ENCODE results near the gene LIMD2. TPM values are rescaled to one million over a fixed set of nuclear protein-coding genes. Genes with fewer than 3 reads are reported as not detected.
A peak's percentile ranks its signal among the peaks of the same experiment; 100 is the strongest.

LIMD2 gene
- total and polyA plus RNA-seq, 4 donors, result 26.4 to 69.5 (median 30.5) TPM

GRCh38 chr17:63696381-63696961, 3.5 kb downstream of the LIMD2 start:
- TF ChIP-seq, protein P1, sequence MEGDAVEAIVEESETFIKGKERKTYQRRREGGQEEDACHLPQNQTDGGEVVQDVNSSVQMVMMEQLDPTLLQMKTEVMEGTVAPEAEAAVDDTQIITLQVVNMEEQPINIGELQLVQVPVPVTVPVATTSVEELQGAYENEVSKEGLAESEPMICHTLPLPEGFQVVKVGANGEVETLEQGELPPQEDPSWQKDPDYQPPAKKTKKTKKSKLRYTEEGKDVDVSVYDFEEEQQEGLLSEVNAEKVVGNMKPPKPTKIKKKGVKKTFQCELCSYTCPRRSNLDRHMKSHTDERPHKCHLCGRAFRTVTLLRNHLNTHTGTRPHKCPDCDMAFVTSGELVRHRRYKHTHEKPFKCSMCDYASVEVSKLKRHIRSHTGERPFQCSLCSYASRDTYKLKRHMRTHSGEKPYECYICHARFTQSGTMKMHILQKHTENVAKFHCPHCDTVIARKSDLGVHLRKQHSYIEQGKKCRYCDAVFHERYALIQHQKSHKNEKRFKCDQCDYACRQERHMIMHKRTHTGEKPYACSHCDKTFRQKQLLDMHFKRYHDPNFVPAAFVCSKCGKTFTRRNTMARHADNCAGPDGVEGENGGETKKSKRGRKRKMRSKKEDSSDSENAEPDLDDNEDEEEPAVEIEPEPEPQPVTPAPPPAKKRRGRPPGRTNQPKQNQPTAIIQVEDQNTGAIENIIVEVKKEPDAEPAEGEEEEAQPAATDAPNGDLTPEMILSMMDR (IDR thresholded peaks at IDR 0.05; ENCODE audit: control extremely low read depth, extremely low read depth), result no peak
- 46 to 49% methylated on average over 9 of the region's 9 CpGs for WGBS, 2 donors
- Histone ChIP-seq H3K36me3 (ENCODE audit: control insufficient read depth in 4 of 4, insufficient read depth in 4 of 4, low read length in 4 of 4) (peaks cover 0 to 27% (median 13%) of the 10 kb centered on the region in 4 donors), H3K4me3 (no peak overlapping the region), H3K4me1 (ENCODE audit: control insufficient read depth in 5 of 5, insufficient read depth in 5 of 5, low read length in 5 of 5) (peaks cover 0 to 30% (median 8%) of the 10 kb centered on the region in 5 donors), H3K27me3 (ENCODE audit: control insufficient read depth in 3 of 3, insufficient read depth in 3 of 3, low read length in 2 of 3) (no peaks in the 10 kb centered on the region), H3K9ac (ENCODE audit: insufficient read depth in 1 of 2, low read length in 2 of 2) (no peak overlapping the region), H3K9me3 (ENCODE audit: control insufficient read depth in 4 of 4, insufficient read depth in 3 of 4, low read length in 3 of 4) (no peaks in the 10 kb centered on the region), H3K27ac (ENCODE audit: low read depth in 1 of 2, low read length in 1 of 2) (peak overlapping the region in 1 of 2 donors; percentile 12)
- ATAC-seq (ENCODE audit: insufficient read depth, low FRiP score), result no peak
- no peak for DNase-seq

DNA sequence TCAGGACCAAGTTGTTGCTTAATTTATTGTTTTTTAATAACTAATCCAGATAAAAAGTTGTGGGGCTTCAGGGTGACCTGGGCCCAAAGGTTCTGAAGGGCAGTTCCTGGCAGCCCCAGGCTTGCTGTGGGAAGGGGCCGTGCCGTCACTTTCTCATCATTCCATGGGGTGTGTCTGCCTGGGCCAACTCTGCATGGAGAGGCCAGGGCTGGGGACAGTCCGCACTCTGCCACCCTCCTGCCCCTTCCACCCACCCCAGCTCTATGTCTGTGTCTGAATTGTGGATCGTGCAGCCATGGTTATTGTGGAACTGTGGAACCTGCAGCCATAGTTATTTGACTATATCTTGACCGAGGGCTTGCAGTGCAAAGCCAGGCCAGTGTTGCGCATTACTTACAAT, 4.0 kb downstream of the LIMD2 start:
- no peak for DNase-seq
- H3K27me3 ChIP-seq (ENCODE audit: control insufficient read depth in 3 of 3, insufficient read depth in 3 of 3, low read length in 2 of 3), result no peaks in the 10 kb centered on the region
- 85 to 88% methylated on average over 6 of the region's 6 CpGs for WGBS, 2 donors
- H3K9ac ChIP-seq (ENCODE audit: insufficient read depth in 1 of 2, low read length in 2 of 2), result no peak overlapping the region
- no peak overlapping the region for H3K4me3 ChIP-seq
- TF ChIP-seq, protein P1 (IDR thresholded peaks at IDR 0.05; ENCODE audit: control extremely low read depth, extremely low read depth), result no peak
- no peaks in the 10 kb centered on the region for H3K9me3 ChIP-seq (ENCODE audit: control insufficient read depth in 4 of 4, insufficient read depth in 3 of 4, low read length in 3 of 4)
- no peak for ATAC-seq (ENCODE audit: insufficient read depth, low FRiP score)
- H3K27ac ChIP-seq (ENCODE audit: low read depth in 1 of 2, low read length in 1 of 2), result peak overlapping the region in 1 of 2 donors; percentile 6
- H3K4me1 ChIP-seq (ENCODE audit: control insufficient read depth in 5 of 5, insufficient read depth in 5 of 5, low read length in 5 of 5), result peaks cover 0 to 24% (median 2%) of the 10 kb centered on the region in 5 donors
- peaks cover 0 to 33% (median 15%) of the 10 kb centered on the region in 4 donors for H3K36me3 ChIP-seq (ENCODE audit: control insufficient read depth in 4 of 4, insufficient read depth in 4 of 4, low read length in 4 of 4)

DNA sequence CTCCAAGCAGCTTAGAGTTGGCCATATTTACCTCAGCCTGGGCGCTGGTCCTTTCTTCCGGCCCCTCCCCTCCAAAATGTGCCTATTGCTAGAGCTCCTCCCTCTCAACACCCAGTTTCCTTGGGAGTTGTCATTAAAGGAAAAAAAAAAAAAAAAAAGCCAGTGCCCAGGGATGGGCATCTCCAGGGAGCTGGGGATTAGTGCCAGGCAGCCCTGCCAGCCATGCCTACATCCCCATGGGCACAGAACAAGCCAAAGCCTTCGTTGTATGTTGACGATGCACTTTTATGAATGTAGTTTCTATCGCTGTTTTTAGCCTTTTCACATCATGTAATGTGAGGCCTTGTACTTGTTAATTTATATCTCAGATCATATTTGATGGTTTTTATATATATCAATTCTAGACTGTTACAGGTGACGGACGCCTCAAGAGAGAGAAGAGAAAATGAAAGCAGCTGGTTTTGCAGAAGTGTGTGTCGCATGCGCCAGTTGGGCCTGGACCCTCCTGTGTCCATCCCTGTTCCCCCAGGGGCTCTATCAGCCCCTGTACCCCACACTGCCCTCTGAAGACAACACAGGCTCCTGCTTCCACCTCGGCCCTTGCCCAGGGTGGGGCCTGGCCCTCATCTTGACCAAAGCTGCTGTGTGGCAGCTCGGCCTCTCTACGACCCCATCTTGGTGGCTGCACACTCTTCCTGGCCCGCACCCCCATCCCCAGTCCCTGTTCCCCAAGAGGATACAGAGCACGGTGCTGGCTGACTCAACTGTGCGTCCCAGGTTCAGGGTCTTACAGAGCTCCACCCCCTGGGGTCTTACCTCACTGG, 4.8 kb downstream of the LIMD2 start:
- Histone ChIP-seq H3K4me1 (ENCODE audit: control insufficient read depth in 5 of 5, insufficient read depth in 5 of 5, low read length in 5 of 5) (peaks cover 0 to 22% (median 2%) of the 10 kb centered on the region in 5 donors), H3K27me3 (ENCODE audit: control insufficient read depth in 3 of 3, insufficient read depth in 3 of 3, low read length in 2 of 3) (no peaks in the 10 kb centered on the region), H3K27ac (ENCODE audit: low read depth in 1 of 2, low read length in 1 of 2) (no peak overlapping the region), H3K36me3 (ENCODE audit: control insufficient read depth in 4 of 4, insufficient read depth in 4 of 4, low read length in 4 of 4) (peaks cover 6 to 40% (median 21%) of the 10 kb centered on the region in 4 donors), H3K4me3 (no peak overlapping the region), H3K9ac (ENCODE audit: insufficient read depth in 1 of 2, low read length in 2 of 2) (no peak overlapping the region), H3K9me3 (ENCODE audit: control insufficient read depth in 4 of 4, insufficient read depth in 3 of 4, low read length in 3 of 4) (no peaks in the 10 kb centered on the region)
- no peak for ATAC-seq (ENCODE audit: insufficient read depth, low FRiP score)
- DNase-seq, result no peak
- TF ChIP-seq, protein P1 (IDR thresholded peaks at IDR 0.05; ENCODE audit: control extremely low read depth, extremely low read depth), result no peak
- 79% methylated on average over 15 of the region's 15 CpGs for WGBS, 2 donors

Data from lung (tissue), 12 donors.